Measurements from ENCODE around the gene ZNF749. TPM values are rescaled to one million over a fixed set of nuclear protein-coding genes. Genes with fewer than 3 reads are reported as not detected.

The ZNF749 gene
- 3.2 and 7.0 TPM in 2 replicates for total RNA-seq (2014; rRNA removed; shearing (Covaris generic))

DNA sequence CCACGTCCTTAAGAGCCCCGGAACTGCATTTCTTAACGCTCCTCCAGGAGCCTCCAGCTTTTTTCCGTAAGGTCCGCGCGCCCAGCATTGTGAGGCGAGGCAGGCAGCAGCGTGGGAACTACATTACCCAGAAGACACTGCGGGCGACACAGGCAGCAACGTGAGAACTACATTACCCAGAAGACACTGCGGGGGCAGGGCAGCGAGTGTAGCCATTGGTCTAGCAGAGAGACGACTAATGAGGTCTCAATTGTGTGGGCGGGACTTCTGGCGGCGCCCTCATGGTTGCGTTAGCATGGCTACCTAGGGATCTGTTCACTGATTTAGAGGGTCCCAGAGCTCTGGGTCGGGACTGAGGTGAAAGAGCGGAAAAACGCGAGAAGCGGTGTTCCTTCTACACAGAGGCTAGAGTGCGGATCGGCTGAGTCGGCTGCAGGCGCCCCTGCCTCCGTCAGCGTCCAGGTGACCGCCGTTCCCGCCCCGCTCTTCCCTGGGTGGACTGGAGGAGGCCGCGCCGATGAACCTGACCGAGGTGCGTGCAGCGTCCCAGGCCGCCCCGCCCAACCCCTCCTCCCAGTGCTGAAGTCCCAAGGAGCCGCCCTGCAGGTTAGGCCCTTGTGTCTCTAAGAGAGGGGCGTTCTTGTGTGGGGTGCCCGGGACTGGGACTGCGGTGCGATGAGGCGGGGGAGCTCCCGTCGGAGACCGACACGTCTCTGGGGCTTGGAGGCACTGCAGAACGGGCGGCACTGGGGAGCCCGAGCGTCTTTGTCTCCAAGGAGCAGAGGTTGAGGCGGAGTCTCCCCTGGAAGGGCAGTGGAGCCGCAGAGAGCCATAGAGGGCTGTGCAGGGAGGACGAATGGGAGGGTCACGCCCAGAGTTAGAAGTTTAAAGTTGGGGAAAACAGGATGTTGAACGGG lies at the start of gene ZNF749:
Gene ZNF749, plus strand, starts transcription at position 264 of the 917 bp plus-strand sequence. Its CDS starts 254 bp downstream, at position 518.
- DNase-seq (ENCODE audit: low read depth) = peak; percentile 98

DNA sequence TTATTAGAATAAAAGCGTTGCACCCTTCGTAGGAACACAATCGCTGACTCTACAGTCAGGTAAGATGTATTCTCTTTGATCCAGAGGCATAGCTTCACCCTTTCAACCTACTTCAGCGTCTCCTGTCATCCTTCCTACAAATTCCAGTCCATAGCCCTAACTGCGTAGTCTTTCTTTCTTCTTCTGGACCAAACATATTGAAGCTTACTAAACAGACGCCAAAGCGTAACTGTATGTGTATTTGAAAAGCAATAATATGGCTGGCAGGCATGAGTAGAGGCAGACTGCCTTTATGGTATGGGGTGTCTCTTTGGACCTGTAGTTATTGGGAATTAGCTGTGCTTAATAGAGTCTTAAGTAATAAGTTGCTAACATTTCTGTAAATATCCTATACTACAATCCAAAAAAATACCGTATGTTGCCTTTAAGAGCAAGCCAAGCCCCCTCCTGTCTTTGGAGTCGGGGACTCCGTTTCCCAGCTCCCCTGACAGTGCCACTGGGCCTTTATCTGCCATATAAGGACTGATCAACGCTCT lies 45.9 kb upstream of the ZNF749 start:
- no peak for DNase-seq (ENCODE audit: low read depth)

DNA sequence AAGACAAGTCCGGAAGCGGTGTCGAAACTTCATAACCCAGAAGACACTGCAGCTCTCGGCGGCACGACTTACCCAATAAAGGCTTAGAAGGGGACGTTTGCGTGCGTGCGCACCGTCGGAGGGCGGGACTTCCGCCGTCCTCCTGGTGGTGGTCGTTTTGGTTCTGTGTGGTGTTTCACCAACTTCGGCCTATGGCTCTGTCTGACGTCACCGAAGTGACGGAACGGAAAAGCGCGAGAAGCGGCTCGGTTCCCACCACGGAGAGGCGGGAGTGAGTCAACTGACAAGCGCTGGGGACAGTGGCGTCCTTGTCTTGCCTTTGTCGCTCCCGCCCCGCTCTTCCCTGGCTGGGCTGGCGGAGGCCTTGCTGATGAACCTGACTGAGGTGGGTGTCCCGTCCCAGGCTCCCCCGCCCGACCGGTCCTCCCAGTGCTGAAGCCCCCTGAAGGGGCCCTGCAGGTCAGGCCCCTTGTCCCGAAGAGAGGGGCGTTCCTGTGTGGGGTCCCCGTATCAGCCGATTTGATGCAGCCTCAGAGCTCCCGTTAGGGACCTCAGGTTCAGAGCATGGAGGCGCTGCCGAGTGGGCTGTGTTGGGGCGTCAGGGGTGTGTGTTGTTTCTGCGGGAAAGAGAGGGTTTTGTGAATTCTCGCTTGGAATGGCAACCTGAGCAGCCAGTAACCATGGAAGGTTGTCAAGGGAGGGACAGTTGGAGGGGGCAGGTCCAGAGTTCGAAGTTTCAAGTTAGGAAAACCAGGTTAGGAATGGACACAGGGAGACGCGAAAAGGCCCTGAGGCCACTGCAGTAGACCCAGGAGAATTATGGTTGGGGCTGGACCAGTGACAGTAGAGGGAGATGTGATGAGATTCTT lies 45.2 kb upstream of the ZNF749 start, which contains the start of gene ZNF548:
Gene ZNF548, plus strand, starts transcription at position 125 of the 869 bp plus-strand sequence. Its CDS starts 246 bp downstream, at position 371.
- peak; percentile 99 for DNase-seq (ENCODE audit: low read depth)

DNA sequence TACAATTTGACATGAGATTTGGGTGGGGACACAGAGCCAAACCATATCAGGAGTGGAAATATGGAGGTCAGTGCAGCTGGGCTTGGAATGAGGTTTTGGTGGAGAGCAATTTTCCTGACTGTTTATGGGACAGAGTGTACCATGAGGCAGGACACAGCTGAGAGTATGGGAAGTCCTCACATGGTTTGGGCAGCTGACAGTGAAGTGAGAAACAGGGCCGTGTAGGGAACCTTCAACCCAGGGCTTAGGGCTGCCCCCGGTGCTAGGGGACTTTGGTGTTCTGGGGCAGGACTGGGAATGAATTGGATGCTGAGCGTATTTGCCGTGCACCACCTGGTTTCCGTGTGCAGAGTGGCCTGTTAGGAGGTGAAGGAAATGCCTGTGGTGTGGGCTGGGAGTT lies 39.4 kb upstream of the ZNF749 start:
- DNase-seq (ENCODE audit: low read depth) = no peak

GRCh38 chr19:57398868-57399267 lies 36.3 kb upstream of the ZNF749 start:
- no peak for DNase-seq (ENCODE audit: low read depth)

DNA sequence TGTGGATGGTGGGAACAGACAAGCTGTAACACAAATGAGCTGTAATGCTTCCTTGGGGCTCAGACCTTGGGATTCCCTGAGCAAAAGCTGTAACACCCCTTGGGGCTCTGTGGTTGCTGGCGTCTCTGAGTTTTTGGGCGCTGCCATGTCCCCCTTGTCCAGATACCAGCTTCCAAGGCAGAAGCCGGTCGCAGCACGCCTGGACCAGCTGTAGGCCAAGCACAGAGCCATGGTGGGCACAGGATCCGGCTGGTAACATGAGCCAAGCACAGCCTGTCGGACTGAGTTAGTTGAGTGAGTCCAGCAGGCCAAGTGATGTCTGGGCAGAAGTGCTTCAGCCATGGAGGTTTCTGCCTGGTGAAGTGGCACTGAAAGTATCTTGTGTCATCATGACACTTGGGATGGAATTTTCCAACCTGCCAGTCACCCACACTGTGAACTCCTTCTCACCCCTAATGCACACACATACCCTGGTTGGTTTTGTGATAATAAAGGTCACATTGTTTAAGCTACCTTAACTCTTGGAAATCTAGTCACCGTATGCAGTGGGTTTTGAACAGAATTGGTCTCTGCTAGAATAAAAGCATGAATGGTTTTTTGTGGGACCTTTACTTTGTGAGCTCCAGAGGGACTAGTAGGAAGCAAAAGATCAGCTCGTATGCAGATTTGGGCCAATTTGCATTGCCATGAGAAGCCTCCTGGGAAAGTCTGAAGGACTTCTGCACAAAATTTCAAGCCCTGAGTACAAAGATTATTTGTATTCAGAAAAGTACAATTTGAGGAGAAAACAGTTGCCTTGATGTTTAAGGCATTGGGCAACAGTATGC lies 31.2 kb upstream of the ZNF749 start:
- no peak for DNase-seq (ENCODE audit: low read depth)

DNA sequence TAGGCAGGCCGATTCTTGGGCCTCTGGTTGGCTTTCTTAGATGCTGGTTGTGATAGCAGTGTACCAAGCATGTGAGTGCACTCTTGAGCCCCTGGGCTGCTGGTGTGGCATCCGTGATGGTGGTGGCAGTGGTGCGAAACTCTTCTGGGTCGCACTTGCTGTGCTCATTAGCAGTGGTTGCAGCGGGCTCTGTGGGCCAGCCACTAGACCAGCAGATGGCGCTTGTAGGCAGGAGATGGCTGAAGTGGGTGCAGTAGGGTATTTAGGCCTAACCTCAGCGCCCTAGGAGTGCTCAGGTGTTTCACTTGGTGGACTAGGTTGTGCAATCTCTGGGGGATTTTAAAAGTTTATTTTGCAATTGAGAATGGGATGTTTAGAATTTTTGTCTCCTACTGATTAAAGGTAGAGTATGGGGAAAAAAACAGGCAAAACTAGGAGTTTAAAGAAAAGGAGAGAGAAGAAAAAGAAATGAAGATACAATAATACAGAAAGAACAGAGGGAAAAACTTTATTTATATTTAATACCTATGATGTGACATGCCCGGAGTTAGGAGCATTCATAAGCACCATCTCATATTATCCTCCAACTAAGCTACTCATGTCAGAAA lies 28.5 kb upstream of the ZNF749 start:
- peak; percentile 35 for DNase-seq (ENCODE audit: low read depth)

DNA sequence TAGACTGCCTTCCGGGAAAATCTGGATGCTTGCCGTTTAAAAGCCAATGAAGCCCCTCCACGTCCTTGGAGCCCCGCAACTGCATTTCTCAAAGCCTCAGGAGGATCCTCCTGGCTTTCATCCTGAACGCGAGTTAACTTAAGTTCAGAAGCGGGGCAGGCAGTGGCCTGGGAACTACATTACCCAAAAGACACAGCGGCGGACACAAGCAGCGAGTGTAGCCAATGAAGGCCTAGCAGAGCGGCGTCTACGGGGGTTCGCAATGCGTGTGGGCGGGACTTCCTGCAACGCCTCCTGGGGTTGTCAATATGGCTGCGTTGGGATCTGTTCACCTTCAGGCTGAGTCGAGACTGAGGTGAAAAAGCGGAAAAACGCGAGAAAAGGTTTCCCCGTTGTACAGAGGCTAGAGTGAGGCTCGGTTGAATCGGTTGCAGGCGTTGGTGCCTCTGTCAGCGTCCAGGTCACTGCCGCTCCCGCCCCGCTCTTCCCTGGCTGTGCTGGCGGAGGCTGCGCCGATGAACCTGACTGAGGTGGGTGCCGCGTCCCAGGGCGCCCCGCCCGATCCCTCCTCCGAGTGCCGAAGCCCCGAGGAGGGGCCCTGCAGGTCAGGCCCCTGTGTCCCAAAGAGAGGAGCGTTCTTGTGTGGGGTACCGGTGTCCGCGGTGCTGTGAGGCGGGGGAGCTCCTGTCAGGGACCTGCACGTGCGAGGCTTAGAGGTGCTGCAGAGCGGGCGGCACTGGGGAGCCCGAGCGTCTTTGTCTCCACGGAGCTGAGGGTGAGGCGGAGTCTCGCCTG lies 24.1 kb upstream of the ZNF749 start, which contains the start of gene ZNF17:
Gene ZNF17, plus strand, starts transcription at position 285 of the 795 bp plus-strand sequence. CDS start 2,455 bp downstream, outside the sequence.
- DNase-seq (ENCODE audit: low read depth) = peak; percentile 95

GRCh38 chr19:57419439-57419838 lies 15.7 kb upstream of the ZNF749 start:
- no peak for DNase-seq (ENCODE audit: low read depth)

DNA sequence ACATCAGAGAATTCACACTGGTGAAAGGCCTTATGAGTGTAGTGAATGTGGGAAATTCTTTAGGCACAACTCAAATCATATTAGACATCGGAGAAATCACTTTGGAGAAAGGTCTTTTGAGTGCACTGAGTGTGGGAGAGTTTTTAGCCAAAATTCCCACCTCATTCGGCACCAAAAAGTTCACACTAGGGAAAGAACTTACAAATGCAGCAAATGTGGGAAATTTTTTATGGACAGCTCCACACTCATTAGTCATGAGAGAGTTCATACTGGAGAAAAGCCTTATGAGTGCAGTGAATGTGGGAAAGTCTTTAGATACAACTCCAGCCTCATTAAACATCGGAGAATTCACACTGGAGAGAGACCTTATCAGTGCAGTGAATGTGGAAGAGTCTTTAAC lies 14.1 kb upstream of the ZNF749 start:
- no peak for DNase-seq (ENCODE audit: low read depth)

DNA sequence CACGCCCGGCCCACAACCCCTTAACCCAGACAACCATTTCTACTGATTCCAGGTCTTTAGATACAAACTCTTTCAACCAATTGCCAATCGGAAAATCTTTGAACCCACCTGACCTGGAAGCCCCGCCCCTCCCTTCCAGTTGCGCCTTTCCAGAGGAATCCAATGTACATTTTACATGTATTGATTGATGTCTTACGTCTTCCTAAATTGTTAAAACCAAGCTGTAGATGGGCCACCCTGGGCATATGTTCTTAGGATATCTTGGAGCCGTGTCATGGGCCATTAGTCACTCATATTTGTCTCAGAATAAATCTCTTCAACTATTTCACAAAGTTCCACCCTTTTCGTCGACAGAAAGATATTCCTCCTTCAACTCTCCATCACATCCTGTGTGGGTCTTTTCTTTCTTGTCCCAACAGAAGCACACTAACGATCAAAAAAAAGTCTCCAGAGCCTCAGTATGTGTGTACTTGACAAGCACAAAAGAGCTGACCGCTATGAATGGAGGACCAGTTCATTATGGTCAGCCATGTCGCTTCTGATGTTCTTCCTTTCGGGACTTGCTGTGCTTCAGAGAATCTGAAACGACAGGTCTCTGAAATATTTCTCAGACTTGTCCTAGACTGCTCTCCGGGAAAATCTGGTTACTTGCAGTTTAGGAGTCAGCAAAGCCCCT lies 601 bp upstream of the ZNF749 start:
- DNase-seq (ENCODE audit: low read depth) = no peak

DNA sequence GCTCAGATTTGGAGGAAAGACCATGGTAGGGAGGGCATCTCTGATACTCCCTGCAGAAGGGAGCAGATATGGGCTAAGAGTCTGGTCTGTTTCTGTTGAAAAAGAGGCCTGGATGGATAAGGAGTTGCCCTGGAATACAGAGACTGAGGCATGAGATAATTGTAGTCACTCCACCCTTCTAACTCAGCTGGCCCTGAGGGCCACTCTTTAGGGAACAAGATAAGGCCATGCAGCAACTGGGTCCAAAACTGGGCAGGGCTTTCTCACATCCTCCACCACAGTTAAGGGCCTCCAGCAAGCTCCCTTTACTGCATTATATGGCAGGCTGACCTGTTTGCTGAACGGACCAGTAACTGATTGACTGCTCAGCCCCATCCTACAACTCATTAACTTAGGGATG lies 1.3 kb downstream of the ZNF749 start:
- no peak for DNase-seq (ENCODE audit: low read depth)

DNA sequence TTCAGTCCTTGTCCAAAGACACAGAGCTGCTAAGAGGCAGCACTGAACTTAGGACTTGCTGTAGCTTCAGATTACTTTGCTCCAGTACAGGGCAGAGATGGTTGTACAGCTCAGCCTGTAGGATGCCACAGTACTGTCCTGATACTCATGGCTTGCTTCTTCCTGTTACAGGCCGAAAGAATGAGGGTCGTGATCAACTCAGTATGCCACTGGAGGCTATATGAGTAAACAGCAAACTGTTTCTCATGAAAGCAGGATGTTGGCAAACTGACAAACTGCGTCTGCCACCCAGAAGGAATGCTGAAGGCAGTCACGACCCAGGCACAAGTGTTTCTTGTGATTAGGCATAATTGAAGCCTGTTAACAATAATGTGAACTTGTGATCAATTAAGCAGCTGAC lies 2.8 kb downstream of the ZNF749 start:
- no peak for DNase-seq (ENCODE audit: low read depth)

- DNase-seq (ENCODE audit: low read depth) = no peak
Observed at GRCh38 chr19:57438925-57439324, 3.8 kb downstream of the ZNF749 start.

DNA sequence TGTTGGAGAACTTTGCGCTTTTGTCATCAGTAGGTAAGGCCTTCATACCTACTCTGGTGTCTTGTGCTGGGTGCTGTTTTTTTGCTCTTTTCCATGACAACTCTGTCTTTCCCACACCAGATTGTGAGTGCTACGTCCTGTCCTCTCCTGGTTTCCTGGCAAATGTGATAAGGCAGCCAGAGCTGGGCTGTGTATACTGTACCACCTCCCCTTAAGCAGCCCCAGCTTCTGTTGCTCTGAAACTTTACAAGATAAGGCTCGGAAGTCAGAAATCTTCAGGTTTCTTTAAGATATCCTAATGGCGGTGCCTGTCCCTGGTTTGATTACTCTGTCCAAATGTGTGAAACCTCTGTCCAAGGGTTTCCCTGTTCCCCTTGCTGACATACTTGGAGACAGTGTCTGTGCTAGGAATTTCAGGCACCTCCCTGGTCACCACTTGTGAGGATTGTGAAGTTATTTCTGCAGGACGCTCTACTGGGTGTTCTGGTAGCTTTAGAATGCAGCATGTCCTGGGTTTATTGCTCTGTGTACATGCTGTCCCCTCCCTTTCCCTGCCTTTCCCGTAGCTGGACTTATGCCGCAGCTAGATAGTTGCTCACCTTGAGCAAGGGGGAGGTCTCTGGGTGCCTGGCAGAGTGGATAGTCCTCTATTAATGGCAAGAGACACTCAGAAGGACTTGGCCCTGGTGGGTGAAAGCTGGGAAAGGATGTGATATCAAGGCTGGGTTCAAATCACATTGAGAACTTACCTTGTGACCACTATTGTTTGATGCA lies 7.0 kb downstream of the ZNF749 start:
- DNase-seq (ENCODE audit: low read depth) = no peak

DNA sequence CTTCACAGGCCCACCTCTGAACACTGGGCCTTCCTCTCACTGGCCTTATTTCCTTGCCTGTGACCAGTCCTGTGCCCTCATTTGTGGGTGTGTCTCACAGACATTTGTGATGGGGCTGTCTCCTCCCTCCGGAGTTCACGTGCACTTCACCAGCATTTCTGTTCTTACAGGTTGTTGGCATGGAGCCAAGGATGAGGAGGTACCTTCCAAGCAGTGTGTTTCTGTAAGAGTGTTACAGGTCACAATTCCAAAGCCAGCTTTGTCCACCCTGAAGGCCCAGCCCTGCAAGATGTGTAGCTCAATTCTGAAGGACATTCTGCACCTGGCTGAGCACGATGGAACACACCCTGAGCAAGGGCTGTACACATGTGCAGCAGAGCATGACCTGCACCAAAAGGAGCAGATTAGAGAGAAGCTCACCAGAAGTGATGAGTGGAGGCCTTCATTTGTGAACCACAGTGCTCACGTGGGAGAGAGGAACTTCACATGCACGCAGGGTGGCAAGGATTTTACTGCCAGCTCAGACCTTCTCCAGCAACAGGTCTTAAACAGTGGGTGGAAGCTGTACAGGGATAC lies 8.1 kb downstream of the ZNF749 start:
- no peak for DNase-seq (ENCODE audit: low read depth)

DNA sequence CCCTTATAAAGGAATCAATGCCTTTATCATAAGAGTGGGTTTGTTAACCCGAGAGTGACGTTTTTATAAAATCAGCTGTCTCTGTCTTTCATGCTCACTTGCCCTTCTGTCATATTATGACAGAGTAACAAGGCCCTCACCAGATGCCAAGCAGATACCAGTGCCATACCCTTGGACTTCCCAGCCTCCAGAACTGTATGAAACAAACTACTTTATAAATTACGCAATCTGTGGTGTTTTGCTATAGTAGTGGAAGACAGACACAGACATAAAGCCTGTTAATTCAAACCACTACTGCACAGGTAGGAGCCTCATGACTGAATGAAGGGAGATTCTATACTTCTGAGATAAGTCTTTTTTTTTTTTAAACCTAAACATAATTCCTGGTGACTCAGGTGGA lies 17.2 kb downstream of the ZNF749 start:
- DNase-seq (ENCODE audit: low read depth) = no peak

Measured in M059J (cell line).